ENCODE results near the gene CD9.

DNA sequence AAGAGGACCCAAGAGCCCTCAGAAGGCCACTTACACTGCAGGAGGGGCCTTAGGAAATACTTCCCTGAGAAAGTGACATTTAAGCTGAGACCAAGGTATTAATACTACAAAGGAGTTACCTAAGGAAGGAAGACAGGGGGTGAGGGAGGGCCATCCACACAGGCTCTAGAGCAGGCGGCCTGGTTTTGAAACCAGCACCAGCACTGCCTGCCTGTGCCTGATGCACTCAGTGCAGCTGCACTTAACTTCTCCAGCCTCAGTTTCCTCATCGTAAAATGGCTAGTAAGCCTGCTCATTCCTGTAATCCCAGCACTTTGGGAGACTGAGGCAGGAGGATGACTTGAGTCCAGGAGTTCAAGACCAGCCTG, 64.8 kb downstream of the CD9 start:
- TF ChIP-seq CTCF (IDR thresholded peaks at IDR 0.05; ENCODE audit: low read depth, low read length) (no peak), MYC (IDR thresholded peaks at IDR 0.05; ENCODE audit: low read depth, low read length) (no peak), POLR2A (IDR thresholded peaks at IDR 0.05; ENCODE audit: extremely low read depth, insufficient read length) (no peak)
